HEK293 (cell line): Measurements from ENCODE around the gene TGFBI.

Source experiments
- CTCF ChIP-seq: fragments of 450-650 bp; formaldehyde crosslinking; IDR thresholded peaks from 2 replicates; pipeline ENCODE4 v1.5.1; 2016; ENCODE audit warnings: missing biosample characterization, missing genetic modification characterization
- KLF1 ChIP-seq: fragments of 450-650 bp; formaldehyde crosslinking; IDR thresholded peaks from 2 replicates; pipeline ENCODE4 v1.5.1; 2016; ENCODE audit warnings: missing biosample characterization, missing genetic modification characterization
- KLF10 ChIP-seq: fragments of 450-650 bp; IDR thresholded peaks from 2 replicates; pipeline ENCODE4 v1.5.1; 2018; ENCODE audit warnings: missing biosample characterization, mild to moderate bottlenecking, missing genetic modification characterization
- ZFP69B ChIP-seq: fragments of 450-650 bp; formaldehyde crosslinking; IDR thresholded peaks from 2 replicates; pipeline ENCODE4 v1.5.1; 2016; ENCODE audit warnings: missing biosample characterization, missing genetic modification characterization
- ZNF146 ChIP-seq: fragments of 450-650 bp; formaldehyde crosslinking; IDR thresholded peaks from 2 replicates; pipeline ENCODE4 v1.5.1; 2016; ENCODE audit warnings: missing biosample characterization, missing genetic modification characterization
- ZNF670 ChIP-seq: fragments of 450-650 bp; formaldehyde crosslinking; IDR thresholded peaks from 2 replicates; pipeline ENCODE4 v1.5.1; 2016; ENCODE audit warnings: missing biosample characterization, missing genetic modification characterization, low read depth
- TF ChIP-seq, protein P1 (sequence below): fragments of 450-650 bp; formaldehyde crosslinking; optimal IDR thresholded peaks from 2 replicates; pipeline ENCODE3; 2016; ENCODE audit warnings: missing biosample characterization, mild to moderate bottlenecking, missing genetic modification characterization

GRCh38 chr5:135985951-135986350, 42.8 kb upstream of the TGFBI start:
- TF ChIP-seq KLF10 (no peak), CTCF (tag by site-specific recombination) (no peak), KLF1 (tag by site-specific recombination) (no peak), ZNF146 (tag by site-specific recombination) (no peak), ZNF670 (tag by site-specific recombination) (no peak), ZFP69B (tag by site-specific recombination) (no peak)
- TF ChIP-seq, protein P1, sequence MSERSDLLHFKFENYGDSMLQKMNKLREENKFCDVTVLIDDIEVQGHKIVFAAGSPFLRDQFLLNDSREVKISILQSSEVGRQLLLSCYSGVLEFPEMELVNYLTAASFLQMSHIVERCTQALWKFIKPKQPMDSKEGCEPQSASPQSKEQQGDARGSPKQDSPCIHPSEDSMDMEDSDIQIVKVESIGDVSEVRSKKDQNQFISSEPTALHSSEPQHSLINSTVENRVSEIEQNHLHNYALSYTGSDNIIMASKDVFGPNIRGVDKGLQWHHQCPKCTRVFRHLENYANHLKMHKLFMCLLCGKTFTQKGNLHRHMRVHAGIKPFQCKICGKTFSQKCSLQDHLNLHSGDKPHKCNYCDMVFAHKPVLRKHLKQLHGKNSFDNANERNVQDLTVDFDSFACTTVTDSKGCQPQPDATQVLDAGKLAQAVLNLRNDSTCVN (tag by site-specific recombination), result no peak
